ENCODE results near the gene UNC5B.
A peak's percentile ranks its signal among the peaks of the same experiment; 100 is the strongest.

UNC5B gene

GRCh38 chr10:71267508-71268240 lies 55.3 kb downstream of the UNC5B start:
- no peak for DNase-seq
- no peak overlapping the region for H3K4me3 ChIP-seq (ENCODE audit: control insufficient read depth in 1 of 7, extremely low read depth in 1 of 7, insufficient read depth in 4 of 7, low read depth in 2 of 7, low read length in 6 of 7)
- H3K4me1 ChIP-seq (ENCODE audit: control extremely low read depth in 1 of 4, control insufficient read depth in 4 of 4, insufficient read depth in 4 of 4, low read length in 3 of 4) = peaks cover 0 to 24% (median 11%) of the 10 kb centered on the region in 4 experiments
- 97% methylated on average over 5 of the region's 5 CpGs for WGBS (ENCODE audit: insufficient coverage)
- no peaks in the 10 kb centered on the region for H3K36me3 ChIP-seq (ENCODE audit: control insufficient read depth in 4 of 4, insufficient read depth in 4 of 4, low read length in 3 of 4)
- CTCF ChIA-PET = interaction anchor here (0.7 to 2.2 kb wide), 13 partner anchors 8 to 366 kb away, joined by 3 to 10 read pairs (median 4); no protein-coding TSS in a partner anchor
- POLR2A ChIA-PET = no interaction called here
- no peaks in the 10 kb centered on the region for H3K27me3 ChIP-seq (replicated peaks in 2 of 5; ENCODE audit: control insufficient read depth in 4 of 5, insufficient read depth in 5 of 5, low read length in 4 of 5)
- no peaks in the 10 kb centered on the region for H3K9me3 ChIP-seq (ENCODE audit: control extremely low read depth in 1 of 5, control insufficient read depth in 4 of 5, insufficient read depth in 2 of 5, low read depth in 1 of 5, low read length in 4 of 5)
- H3K27ac ChIP-seq (ENCODE audit: insufficient read depth in 1 of 2, low read depth in 1 of 2, low read length in 2 of 2, poor library complexity in 1 of 2, severe bottlenecking in 2 of 2) = no peak overlapping the region

- WGBS (ENCODE audit: insufficient coverage) = 85% methylated on average over 8 of the region's 8 CpGs
- DNase-seq = no peak
- Histone ChIP-seq H3K36me3 (ENCODE audit: control insufficient read depth in 4 of 4, insufficient read depth in 4 of 4, low read length in 3 of 4) (no peaks in the 10 kb centered on the region), H3K4me3 (ENCODE audit: control insufficient read depth in 1 of 7, extremely low read depth in 1 of 7, insufficient read depth in 4 of 7, low read depth in 2 of 7, low read length in 6 of 7) (no peak overlapping the region), H3K27ac (ENCODE audit: insufficient read depth in 1 of 2, low read depth in 1 of 2, low read length in 2 of 2, poor library complexity in 1 of 2, severe bottlenecking in 2 of 2) (no peak overlapping the region), H3K4me1 (ENCODE audit: control extremely low read depth in 1 of 4, control insufficient read depth in 4 of 4, insufficient read depth in 4 of 4, low read length in 3 of 4) (peaks cover 0 to 26% (median 11%) of the 10 kb centered on the region in 4 experiments), H3K9me3 (ENCODE audit: control extremely low read depth in 1 of 5, control insufficient read depth in 4 of 5, insufficient read depth in 2 of 5, low read depth in 1 of 5, low read length in 4 of 5) (no peaks in the 10 kb centered on the region), H3K27me3 (replicated peaks in 2 of 5; ENCODE audit: control insufficient read depth in 4 of 5, insufficient read depth in 5 of 5, low read length in 4 of 5) (no peaks in the 10 kb centered on the region)
- POLR2A ChIA-PET = no interaction called here
- CTCF ChIA-PET = interaction anchor here (0.8 to 2.2 kb wide), 7 partner anchors 9 to 367 kb away, joined by 3 to 10 read pairs (median 4); no protein-coding TSS in a partner anchor
Observed at GRCh38 chr10:71268247-71268691, 55.9 kb downstream of the UNC5B start.

- CTCF ChIA-PET = interaction anchor here (1.1 to 3.1 kb wide), 8 partner anchors 9 to 345 kb away, joined by 3 to 23 read pairs (median 6); no protein-coding TSS in a partner anchor
Observed at GRCh38 chr10:71268758-71269157, 56.4 kb downstream of the UNC5B start.

GRCh38 chr10:71269301-71270288 lies 57.2 kb downstream of the UNC5B start:
- H3K9me3 ChIP-seq (ENCODE audit: control extremely low read depth in 1 of 5, control insufficient read depth in 4 of 5, insufficient read depth in 2 of 5, low read depth in 1 of 5, low read length in 4 of 5) = no peaks in the 10 kb centered on the region
- peaks cover 0 to 30% (median 11%) of the 10 kb centered on the region in 4 experiments for H3K4me1 ChIP-seq (ENCODE audit: control extremely low read depth in 1 of 4, control insufficient read depth in 4 of 4, insufficient read depth in 4 of 4, low read length in 3 of 4)
- CTCF ChIA-PET = interaction anchor here (0.8 to 7.5 kb wide), 18 partner anchors 9 to 369 kb away, joined by 3 to 78 read pairs (median 4); no protein-coding TSS in a partner anchor
- H3K27ac ChIP-seq (ENCODE audit: insufficient read depth in 1 of 2, low read depth in 1 of 2, low read length in 2 of 2, poor library complexity in 1 of 2, severe bottlenecking in 2 of 2) = no peak overlapping the region
- no peak overlapping the region for H3K4me3 ChIP-seq (ENCODE audit: control insufficient read depth in 1 of 7, extremely low read depth in 1 of 7, insufficient read depth in 4 of 7, low read depth in 2 of 7, low read length in 6 of 7)
- no peaks in the 10 kb centered on the region for H3K36me3 ChIP-seq (ENCODE audit: control insufficient read depth in 4 of 4, insufficient read depth in 4 of 4, low read length in 3 of 4)
- no peaks in the 10 kb centered on the region for H3K27me3 ChIP-seq (replicated peaks in 2 of 5; ENCODE audit: control insufficient read depth in 4 of 5, insufficient read depth in 5 of 5, low read length in 4 of 5)
- POLR2A ChIA-PET = interaction anchor here (1.3 kb wide), 1 partner anchor 10 kb away, joined by 3 read pairs; no protein-coding TSS in a partner anchor
- 97% methylated on average over 8 of the region's 11 CpGs for WGBS (ENCODE audit: insufficient coverage)
- no peak for DNase-seq

More at GRCh38 chr10:71268758-71269157, 56.4 kb downstream of the UNC5B start:
- Histone ChIP-seq H3K27me3 (replicated peaks in 2 of 5; ENCODE audit: control insufficient read depth in 4 of 5, insufficient read depth in 5 of 5, low read length in 4 of 5) (no peaks in the 10 kb centered on the region), H3K4me1 (ENCODE audit: control extremely low read depth in 1 of 4, control insufficient read depth in 4 of 4, insufficient read depth in 4 of 4, low read length in 3 of 4) (peaks cover 0 to 30% (median 11%) of the 10 kb centered on the region in 4 experiments), H3K36me3 (ENCODE audit: control insufficient read depth in 4 of 4, insufficient read depth in 4 of 4, low read length in 3 of 4) (no peaks in the 10 kb centered on the region), H3K4me3 (ENCODE audit: control insufficient read depth in 1 of 7, extremely low read depth in 1 of 7, insufficient read depth in 4 of 7, low read depth in 2 of 7, low read length in 6 of 7) (no peak overlapping the region), H3K9me3 (ENCODE audit: control extremely low read depth in 1 of 5, control insufficient read depth in 4 of 5, insufficient read depth in 2 of 5, low read depth in 1 of 5, low read length in 4 of 5) (no peaks in the 10 kb centered on the region), H3K27ac (ENCODE audit: insufficient read depth in 1 of 2, low read depth in 1 of 2, low read length in 2 of 2, poor library complexity in 1 of 2, severe bottlenecking in 2 of 2) (no peak overlapping the region)
- 90% methylated on average over 10 of the region's 11 CpGs for WGBS (ENCODE audit: insufficient coverage)
- POLR2A ChIA-PET = no interaction called here
- DNase-seq = no peak

GRCh38 chr10:71270301-71271220 lies 58.2 kb downstream of the UNC5B start:
- H3K36me3 ChIP-seq (ENCODE audit: control insufficient read depth in 4 of 4, insufficient read depth in 4 of 4, low read length in 3 of 4) = no peaks in the 10 kb centered on the region
- no peak overlapping the region for H3K4me3 ChIP-seq (ENCODE audit: control insufficient read depth in 1 of 7, extremely low read depth in 1 of 7, insufficient read depth in 4 of 7, low read depth in 2 of 7, low read length in 6 of 7)
- no peak overlapping the region for H3K27ac ChIP-seq (ENCODE audit: insufficient read depth in 1 of 2, low read depth in 1 of 2, low read length in 2 of 2, poor library complexity in 1 of 2, severe bottlenecking in 2 of 2)
- CTCF ChIA-PET = interaction anchor here (0.5 to 7.5 kb wide), 22 partner anchors 8 to 786 kb away, joined by 3 to 78 read pairs (median 4); no protein-coding TSS in a partner anchor
- POLR2A ChIA-PET = interaction anchor here (1.3 kb wide), 1 partner anchor 11 kb away, joined by 3 read pairs; no protein-coding TSS in a partner anchor
- H3K4me1 ChIP-seq (ENCODE audit: control extremely low read depth in 1 of 4, control insufficient read depth in 4 of 4, insufficient read depth in 4 of 4, low read length in 3 of 4) = peaks cover 3 to 38% (median 14%) of the 10 kb centered on the region in 4 experiments
- 58% methylated on average over 9 of the region's 10 CpGs for WGBS (ENCODE audit: insufficient coverage)
- no peaks in the 10 kb centered on the region for H3K27me3 ChIP-seq (replicated peaks in 2 of 5; ENCODE audit: control insufficient read depth in 4 of 5, insufficient read depth in 5 of 5, low read length in 4 of 5)
- H3K9me3 ChIP-seq (ENCODE audit: control extremely low read depth in 1 of 5, control insufficient read depth in 4 of 5, insufficient read depth in 2 of 5, low read depth in 1 of 5, low read length in 4 of 5) = no peaks in the 10 kb centered on the region
- DNase-seq = peak; percentile 66 to 83 (median 78)

- Histone ChIP-seq H3K9me3 (ENCODE audit: control extremely low read depth in 1 of 5, control insufficient read depth in 4 of 5, insufficient read depth in 2 of 5, low read depth in 1 of 5, low read length in 4 of 5) (no peaks in the 10 kb centered on the region), H3K36me3 (ENCODE audit: control insufficient read depth in 4 of 4, insufficient read depth in 4 of 4, low read length in 3 of 4) (no peaks in the 10 kb centered on the region), H3K4me3 (ENCODE audit: control insufficient read depth in 1 of 7, extremely low read depth in 1 of 7, insufficient read depth in 4 of 7, low read depth in 2 of 7, low read length in 6 of 7) (no peak overlapping the region), H3K4me1 (ENCODE audit: control extremely low read depth in 1 of 4, control insufficient read depth in 4 of 4, insufficient read depth in 4 of 4, low read length in 3 of 4) (peaks cover 3 to 39% (median 15%) of the 10 kb centered on the region in 4 experiments), H3K27ac (ENCODE audit: insufficient read depth in 1 of 2, low read depth in 1 of 2, low read length in 2 of 2, poor library complexity in 1 of 2, severe bottlenecking in 2 of 2) (no peak overlapping the region), H3K27me3 (replicated peaks in 2 of 5; ENCODE audit: control insufficient read depth in 4 of 5, insufficient read depth in 5 of 5, low read length in 4 of 5) (no peaks in the 10 kb centered on the region)
- CTCF ChIA-PET = interaction anchor here (0.9 to 7.5 kb wide), 10 partner anchors 7 to 348 kb away, joined by 3 to 78 read pairs (median 6); no protein-coding TSS in a partner anchor
- DNase-seq = peak; percentile 61 to 95 (median 93)
- POLR2A ChIA-PET = no interaction called here
- 55% methylated on average over 10 of the region's 14 CpGs for WGBS (ENCODE audit: insufficient coverage)
Observed at GRCh38 chr10:71271662-71272055, 59.3 kb downstream of the UNC5B start.

Data from common myeloid progenitor, CD34-positive (primary cell).